Measurements from ENCODE around the gene CHST9.

DNA sequence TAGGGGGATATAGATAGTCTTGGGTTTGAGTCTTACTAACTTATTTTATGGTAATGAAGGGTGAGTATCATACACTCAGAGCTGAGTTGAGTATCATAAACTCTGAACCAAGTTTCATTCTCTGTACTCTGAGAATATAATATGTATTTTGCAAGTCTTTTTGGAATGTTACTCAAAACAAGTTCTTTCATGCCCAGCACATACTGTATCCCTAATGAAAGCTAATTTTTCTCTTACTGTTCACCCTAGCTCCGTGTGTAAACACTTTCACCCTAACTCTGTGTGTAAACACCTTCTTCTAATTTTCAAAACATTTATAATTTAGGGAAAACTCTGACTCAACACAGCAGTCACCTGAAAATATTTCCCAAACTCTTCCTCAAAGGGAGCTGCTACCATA is 29.7 kb upstream of the CHST9 start:
- TF ChIP-seq, protein P1, sequence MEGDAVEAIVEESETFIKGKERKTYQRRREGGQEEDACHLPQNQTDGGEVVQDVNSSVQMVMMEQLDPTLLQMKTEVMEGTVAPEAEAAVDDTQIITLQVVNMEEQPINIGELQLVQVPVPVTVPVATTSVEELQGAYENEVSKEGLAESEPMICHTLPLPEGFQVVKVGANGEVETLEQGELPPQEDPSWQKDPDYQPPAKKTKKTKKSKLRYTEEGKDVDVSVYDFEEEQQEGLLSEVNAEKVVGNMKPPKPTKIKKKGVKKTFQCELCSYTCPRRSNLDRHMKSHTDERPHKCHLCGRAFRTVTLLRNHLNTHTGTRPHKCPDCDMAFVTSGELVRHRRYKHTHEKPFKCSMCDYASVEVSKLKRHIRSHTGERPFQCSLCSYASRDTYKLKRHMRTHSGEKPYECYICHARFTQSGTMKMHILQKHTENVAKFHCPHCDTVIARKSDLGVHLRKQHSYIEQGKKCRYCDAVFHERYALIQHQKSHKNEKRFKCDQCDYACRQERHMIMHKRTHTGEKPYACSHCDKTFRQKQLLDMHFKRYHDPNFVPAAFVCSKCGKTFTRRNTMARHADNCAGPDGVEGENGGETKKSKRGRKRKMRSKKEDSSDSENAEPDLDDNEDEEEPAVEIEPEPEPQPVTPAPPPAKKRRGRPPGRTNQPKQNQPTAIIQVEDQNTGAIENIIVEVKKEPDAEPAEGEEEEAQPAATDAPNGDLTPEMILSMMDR (IDR thresholded peaks at IDR 0.05) = no peak
- no peak for TF ChIP-seq POLR2A (IDR thresholded peaks at IDR 0.05)

Data from adrenal gland (tissue), 5 donors.